HuH-7 (cell line): ENCODE measurements around the gene RABL2A.
"Not testable (repeated sequence)": the region's sequence is repeated elsewhere in the genome, so short reads cannot be mapped to it uniquely, and the experiment has no call there.

Experiments
- DNase-seq: peaks from one replicate; pipeline ENCODE4 v3.0.0; 2011; ENCODE audit warnings: low spot score

Gene RABL2A

DNA sequence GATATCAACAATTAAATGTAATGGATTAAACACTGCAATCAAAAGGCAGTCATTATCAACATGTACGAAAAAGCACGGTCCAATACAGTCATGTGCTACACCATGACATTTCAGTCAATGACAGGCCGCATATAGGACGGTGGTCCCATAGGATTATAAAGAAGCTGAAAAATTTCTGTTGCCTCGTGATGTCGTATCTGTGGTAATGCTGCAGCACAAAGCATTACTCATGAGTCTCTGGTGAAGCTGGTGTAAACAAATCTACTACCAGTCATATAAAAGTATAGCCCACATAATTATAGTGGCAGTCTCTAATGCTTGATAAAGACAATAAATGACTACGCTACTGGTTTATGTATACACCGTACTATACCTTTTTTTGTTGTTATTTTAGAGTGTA lies 58.4 kb downstream of the RABL2A start:
- no peak for DNase-seq

DNA sequence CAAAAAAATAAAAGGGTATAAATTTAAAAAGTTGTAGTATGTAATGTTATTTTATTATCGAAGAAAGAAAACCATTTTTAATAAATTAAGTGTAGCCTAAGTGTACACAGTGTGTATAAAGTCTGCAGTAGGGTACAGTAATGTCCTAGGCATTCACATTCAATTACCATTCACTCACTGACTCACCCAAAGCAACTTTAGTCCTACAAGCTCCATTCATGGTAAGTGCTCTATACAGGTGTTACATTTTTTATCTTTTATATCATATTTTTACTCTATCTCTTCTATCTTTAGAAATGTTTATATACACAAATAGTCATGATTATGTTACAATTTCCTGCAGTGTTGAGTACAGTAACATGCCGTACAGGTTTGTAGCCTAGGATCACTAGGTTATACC lies 59.5 kb downstream of the RABL2A start:
- no peak for DNase-seq

DNA sequence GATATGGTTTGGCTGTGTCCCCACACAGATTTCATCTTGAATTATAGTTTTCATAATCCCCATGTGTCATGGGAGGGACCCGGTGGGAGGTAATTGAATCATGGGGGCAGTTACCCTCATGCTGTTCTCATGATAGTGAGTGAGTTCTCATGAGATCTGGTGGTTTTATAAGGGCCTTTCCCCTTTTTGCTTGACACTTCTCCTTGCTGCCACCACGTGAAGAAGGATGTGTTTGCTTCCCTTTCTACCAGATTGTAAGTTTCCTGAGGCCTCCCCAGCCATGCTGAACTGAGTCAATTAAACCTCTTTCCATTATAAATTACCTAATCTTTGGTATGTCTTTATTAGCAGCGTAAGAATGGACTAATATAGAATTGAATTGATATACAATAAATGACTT lies 63.8 kb downstream of the RABL2A start:
- not testable (repeated sequence) for DNase-seq
